ENCODE results near the gene BAIAP2L1. TPM values are rescaled to one million over a fixed set of nuclear protein-coding genes. Genes with fewer than 3 reads are reported as not detected.

Gene BAIAP2L1
- total and polyA plus RNA-seq, 2 of the 8 experiments (the other 6 are each of a cell fraction or from before 2014, with no cell fraction given) = 19.2 to 42.9 TPM

- no peak for FAIRE-seq
- no peak for TF ChIP-seq CHD1 (IDR thresholded peaks at IDR 0.05; ENCODE audit: low read depth, low read length)
- TF ChIP-seq CREB1 (IDR thresholded peaks at IDR 0.05) = no peak
- TF ChIP-seq SIN3A (conservative IDR thresholded peaks at IDR 0.05 in 1 of 2, IDR thresholded peaks at IDR 0.05 in 1 of 2; ENCODE audit: low read depth in 1 of 2, low read length in 2 of 2) = no peak
- TF ChIP-seq MAFK (IDR thresholded peaks at IDR 0.05; ENCODE audit: low read depth, low read length) = no peak
- H3K14ac ChIP-seq (ENCODE audit: insufficient read length) = no peak overlapping the region
- peaks cover 6% of the 10 kb centered on the region for H3K23me2 ChIP-seq (ENCODE audit: low read depth, low read length)
- no peaks in the 10 kb centered on the region; the same call in 1 of the 2 replicates for H3K79me1 ChIP-seq (ENCODE audit: low read depth, low read length)
- no peak overlapping the region for H3K56ac ChIP-seq (replicated peaks; ENCODE audit: insufficient read length, low read depth, low read length)
- 94% methylated on average over 11 of the region's 11 CpGs; no CpG with 5 or more reads in 1 of the 2 experiments for WGBS, 2 experiments (ENCODE audit: extremely low coverage in 1 of 2, insufficient coverage in 1 of 2, insufficient read length in 1 of 2, insufficient replicate concordance in 2 of 2, low coverage in 1 of 2, low lambda C conversion rate in 2 of 2, missing lambda C conversion rate in 1 of 2)
- H2BK20ac ChIP-seq (ENCODE audit: low read length) = no peak overlapping the region
- no peak overlapping the region for H2BK120ac ChIP-seq (replicated peaks; ENCODE audit: low read depth, low read length)
- no peak overlapping the region for H3K9ac ChIP-seq (replicated peaks in 1 of 4; ENCODE audit: extremely low read depth in 1 of 4, low read depth in 3 of 4, low read length in 3 of 4)
- no peak overlapping the region for H4K5ac ChIP-seq (ENCODE audit: insufficient read length, low read depth, low read length)
- H2BK5ac ChIP-seq (ENCODE audit: low read depth, low read length) = no peak overlapping the region
- H3K9me3 ChIP-seq (ENCODE audit: insufficient read depth in 2 of 2, low read depth in 1 of 2, low read length in 1 of 2) = no peaks in the 10 kb centered on the region
- H3K36me3 ChIP-seq (ENCODE audit: control insufficient read depth in 2 of 4, insufficient read depth in 4 of 4, low read length in 3 of 4) = peaks cover 0 to 2% (median 0%) of the 10 kb centered on the region in 4 experiments; a peak in 4 of 8 replicates
- H2AK5ac ChIP-seq (ENCODE audit: low read depth, low read length) = no peak overlapping the region
- H3K18ac ChIP-seq (ENCODE audit: extremely low read depth, low read length) = no peak overlapping the region
- ChIA-PET POLR2A (ENCODE audit: partially characterized antibody) (no interaction called here), CTCF (ENCODE audit: partially characterized antibody) (interaction anchor here (1.0 to 1.6 kb wide), 3 partner anchors 12 to 234 kb away, joined by 3 to 4 read pairs (median 3); no protein-coding TSS in a partner anchor)
- DNase-seq (ENCODE audit: low read depth in 1 of 2, low spot score in 2 of 2) = no peak
- no peak overlapping the region for H3K23ac ChIP-seq (ENCODE audit: insufficient read length)
- H3K27ac ChIP-seq (ENCODE audit: low read depth, low read length) = no peak overlapping the region
- H2BK15ac ChIP-seq (ENCODE audit: low read length) = no peak overlapping the region
- no peak overlapping the region for H3K4me2 ChIP-seq (ENCODE audit: insufficient read depth in 1 of 2, low read depth in 2 of 2, low read length in 2 of 2)
- no peak overlapping the region for H4K8ac ChIP-seq (ENCODE audit: extremely low read depth, insufficient read depth, low read length)
- no peak overlapping the region for H2BK12ac ChIP-seq (ENCODE audit: low read depth, low read length)
- H3K4ac ChIP-seq (replicated peaks; ENCODE audit: insufficient read length, low read depth, low read length) = no peak overlapping the region
- peaks cover 0 to 14% (median 3%) of the 10 kb centered on the region in 4 experiments; a peak in 4 of 7 replicates for H3K4me1 ChIP-seq (replicated peaks in 1 of 4; ENCODE audit: control insufficient read depth in 3 of 4, insufficient read depth in 4 of 4, low read length in 3 of 4)
- no peak overlapping the region for H3K4me3 ChIP-seq (ENCODE audit: extremely low read depth in 1 of 4, insufficient read depth in 2 of 4, low read depth in 3 of 4, low read length in 4 of 4)
- H4K91ac ChIP-seq (replicated peaks; ENCODE audit: insufficient read length, low read length) = no peak overlapping the region
- H4K20me1 ChIP-seq (replicated peaks in 1 of 2; ENCODE audit: control insufficient read depth in 1 of 2, insufficient read depth in 2 of 2, low read length in 2 of 2) = peaks cover 0 to 4% of the 10 kb centered on the region in 2 experiments
- H3K27me3 ChIP-seq (replicated peaks in 1 of 4; ENCODE audit: control insufficient read depth in 3 of 4, extremely low read depth in 1 of 4, insufficient read depth in 3 of 4, low read length in 3 of 4) = no peaks in the 10 kb centered on the region
- peaks cover 0 to 7% of the 10 kb centered on the region in 2 experiments; a peak in 1 of 4 replicates for H3K79me2 ChIP-seq (ENCODE audit: control insufficient read depth in 1 of 2, insufficient read depth in 2 of 2, low read length in 2 of 2)
- H2AFZ ChIP-seq (ENCODE audit: low read length) = no peak overlapping the region
Measured at GRCh38 chr7:98254951-98255610, 145.8 kb downstream of the BAIAP2L1 start.
